B cell (primary cell): ENCODE measurements around the gene PIGM.

ENCODE experiments used
- EZH2 ChIP-seq: IDR thresholded peaks from 2 replicates; pipeline ENCODE4 v1.6.1; 2012; ENCODE audit warnings: borderline replicate concordance, low read depth, mild to moderate bottlenecking, moderate library complexity, low read length; ENCODE audit not compliant: insufficient read depth, poor library complexity, severe bottlenecking
- TF ChIP-seq, protein P1 (sequence below): fragments of 200-600 bp; IDR thresholded peaks from one replicate; pipeline ENCODE4 v1.8.0; 2022; ENCODE audit warnings: antibody characterized with exemption, mild to moderate bottlenecking

DNA sequence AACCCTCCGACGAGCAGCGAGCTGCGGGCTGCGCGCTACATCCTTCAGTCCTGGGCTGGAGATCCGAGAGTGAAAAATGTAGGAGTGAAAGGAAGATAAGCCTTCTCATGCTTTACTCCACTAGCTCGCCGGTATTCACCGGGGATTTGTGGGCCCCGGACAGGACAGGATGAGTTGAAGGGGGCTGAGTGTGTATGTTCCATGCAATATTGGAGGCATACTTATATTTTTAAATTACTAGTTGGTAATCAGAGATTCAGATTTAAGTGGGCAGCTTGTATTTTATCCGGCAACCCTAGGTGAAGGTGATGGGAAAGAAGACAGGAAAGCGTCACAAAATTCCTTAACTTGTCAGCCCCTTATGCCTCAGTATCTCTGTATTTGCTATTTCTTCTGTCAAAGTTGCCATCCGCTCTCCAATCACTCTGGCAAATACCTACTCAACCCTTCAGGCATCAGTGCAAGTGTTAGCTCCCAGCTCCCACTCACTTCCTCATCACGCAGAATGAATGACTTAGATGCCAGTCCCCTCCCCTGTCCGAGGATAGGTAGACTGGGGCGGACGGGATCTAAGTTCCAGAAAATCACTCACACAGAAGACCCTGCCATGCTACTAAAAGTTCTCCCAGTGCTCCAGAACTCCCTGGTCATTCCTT is 503 bp upstream of the PIGM start:
- TF ChIP-seq, protein P1, sequence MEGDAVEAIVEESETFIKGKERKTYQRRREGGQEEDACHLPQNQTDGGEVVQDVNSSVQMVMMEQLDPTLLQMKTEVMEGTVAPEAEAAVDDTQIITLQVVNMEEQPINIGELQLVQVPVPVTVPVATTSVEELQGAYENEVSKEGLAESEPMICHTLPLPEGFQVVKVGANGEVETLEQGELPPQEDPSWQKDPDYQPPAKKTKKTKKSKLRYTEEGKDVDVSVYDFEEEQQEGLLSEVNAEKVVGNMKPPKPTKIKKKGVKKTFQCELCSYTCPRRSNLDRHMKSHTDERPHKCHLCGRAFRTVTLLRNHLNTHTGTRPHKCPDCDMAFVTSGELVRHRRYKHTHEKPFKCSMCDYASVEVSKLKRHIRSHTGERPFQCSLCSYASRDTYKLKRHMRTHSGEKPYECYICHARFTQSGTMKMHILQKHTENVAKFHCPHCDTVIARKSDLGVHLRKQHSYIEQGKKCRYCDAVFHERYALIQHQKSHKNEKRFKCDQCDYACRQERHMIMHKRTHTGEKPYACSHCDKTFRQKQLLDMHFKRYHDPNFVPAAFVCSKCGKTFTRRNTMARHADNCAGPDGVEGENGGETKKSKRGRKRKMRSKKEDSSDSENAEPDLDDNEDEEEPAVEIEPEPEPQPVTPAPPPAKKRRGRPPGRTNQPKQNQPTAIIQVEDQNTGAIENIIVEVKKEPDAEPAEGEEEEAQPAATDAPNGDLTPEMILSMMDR: no peak
- no peak for TF ChIP-seq EZH2
